Astrocyte of the cerebellum (primary cell): ENCODE measurements around the gene SULT2A1.

ENCODE experiments used
- DNase-seq: peaks from one replicate; pipeline ENCODE4 v3.0.0-alpha.2; 2011; ENCODE audit warnings: low read depth
- H3K4me3 ChIP-seq: 2 replicates; pipeline ENCODE4 v1.5.1; 2011; ENCODE audit warnings: mild to moderate bottlenecking, low read depth, low read length, moderate library complexity
- CTCF ChIP-seq: IDR thresholded peaks from 2 replicates; pipeline ENCODE4 v1.5.1; 2012; ENCODE audit warnings: low read length, low read depth, moderate library complexity, mild to moderate bottlenecking; ENCODE audit errors: missing control alignments
- in situ Hi-C: cut with HindIII; loops from 2 replicates; pipeline ENCODE4 v1.10.0; 2017; ENCODE audit warnings: low sequenced_read_pairs

Gene SULT2A1

GRCh38 chr19:47896019-47896418, 9.9 kb upstream of the SULT2A1 start:
- no peak for DNase-seq
- in situ Hi-C loops: no loop called here
- TF ChIP-seq CTCF: no peak
- no peak overlapping the region for H3K4me3 ChIP-seq

GRCh38 chr19:47895165-47895782, 9.2 kb upstream of the SULT2A1 start:
- no peak overlapping the region for H3K4me3 ChIP-seq
- DNase-seq: no peak
- no peak for TF ChIP-seq CTCF
- in situ Hi-C loops: no loop called here

GRCh38 chr19:47891923-47892666, 6.0 kb upstream of the SULT2A1 start:
- H3K4me3 ChIP-seq: no peak overlapping the region
- no peak for TF ChIP-seq CTCF
- DNase-seq: no peak
- in situ Hi-C loops: no loop called here

- no peak for DNase-seq
- in situ Hi-C loops: no loop called here
- no peak overlapping the region for H3K4me3 ChIP-seq
- TF ChIP-seq CTCF: no peak
These were observed 5.5 kb upstream of the SULT2A1 start for GRCh38 chr19:47891622-47891922.

- no peak for DNase-seq
- in situ Hi-C loops: no loop called here
- TF ChIP-seq CTCF: no peak
- no peak overlapping the region for H3K4me3 ChIP-seq
These were observed 4.9 kb upstream of the SULT2A1 start for GRCh38 chr19:47890865-47891621.

- in situ Hi-C loops: no loop called here
- TF ChIP-seq CTCF: no peak
- DNase-seq: no peak
- no peak overlapping the region for H3K4me3 ChIP-seq
These were observed 1.1 kb downstream of the SULT2A1 start for GRCh38 chr19:47885067-47885463.
